HG02571 (cell line): ENCODE measurements around the gene IL17F.

Experiments used
- ATAC-seq: cut with Tn5 transposase; IDR thresholded peaks from one replicate; pipeline ENCODE4 v1.9.1; 2021; ENCODE audit warnings: mild to moderate bottlenecking, moderate library complexity; ENCODE audit not compliant: unreplicated experiment

IL17F gene

GRCh38 chr6:52195886-52196285 is 48.4 kb downstream of the IL17F start:
- ATAC-seq = no peak

DNA sequence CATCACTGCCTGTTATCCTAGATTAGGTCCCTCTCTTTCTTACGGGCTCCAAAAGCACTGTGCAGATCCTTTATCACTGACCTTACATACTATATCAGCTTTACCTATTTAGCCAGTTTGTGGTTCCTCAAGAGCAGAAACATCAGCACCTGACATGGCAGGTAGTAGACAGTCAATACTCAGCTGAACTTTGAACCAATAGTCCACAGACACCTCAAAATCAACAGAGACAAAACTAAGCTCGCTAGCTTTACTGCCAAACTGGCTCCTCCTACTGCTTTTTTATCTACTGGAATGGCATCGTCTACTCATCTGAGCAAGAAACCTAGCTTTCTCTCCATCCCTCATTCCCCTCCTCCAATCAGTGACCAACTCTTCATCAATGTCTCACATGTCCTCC is 52.5 kb downstream of the IL17F start:
- ATAC-seq = no peak

DNA sequence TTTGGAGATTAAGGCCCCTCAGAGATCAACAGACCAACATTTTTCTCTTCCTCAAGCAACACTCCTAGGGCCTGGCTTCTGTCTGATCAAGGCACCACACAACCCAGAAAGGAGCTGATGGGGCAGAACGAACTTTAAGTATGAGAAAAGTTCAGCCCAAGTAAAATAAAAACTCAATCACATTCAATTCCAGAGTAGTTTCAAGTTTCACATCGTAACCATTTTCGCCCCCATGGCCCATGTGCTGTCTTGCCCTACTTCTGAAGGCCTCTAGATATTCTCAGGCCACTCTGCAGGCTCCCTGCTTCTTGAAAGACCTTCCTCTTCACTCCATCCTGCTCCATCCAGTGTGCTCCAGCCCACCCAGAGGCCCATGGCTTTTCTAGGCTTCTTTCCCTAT is 53.9 kb downstream of the IL17F start:
- ATAC-seq = no peak

- no peak for ATAC-seq
Observed at GRCh38 chr6:52189974-52190373, 54.3 kb downstream of the IL17F start.

GRCh38 chr6:52187098-52187497 is 57.2 kb downstream of the IL17F start:
- ATAC-seq = no peak
